DND-41 (cell line): ENCODE measurements around the gene PTPRN2.

ENCODE experiments used
- ATAC-seq: fragments of 200-7000 bp; cut with Tn5 transposase; 3 replicates; pipeline ENCODE4 v1.9.1; 2021; ENCODE audit warnings: low read depth; ENCODE audit not compliant: insufficient read depth
- DNase-seq: peaks from one replicate; pipeline ENCODE4 v3.0.0-alpha.2; 2020
- H2AFZ ChIP-seq: 2 replicates; pipeline ENCODE4 v1.6.0; 2012; ENCODE audit warnings: low read depth, low read length
- H3K27ac ChIP-seq: 2 replicates; pipeline ENCODE4 v1.5.1; 2012; ENCODE audit warnings: low read length, inconsistent platforms
- H3K27me3 ChIP-seq: fragments of 200-600 bp; sonication (generic); 2 replicates; pipeline ENCODE4 v1.6.0; 2012; ENCODE audit warnings: low read length, mild to moderate bottlenecking, inconsistent platforms; ENCODE audit not compliant: insufficient read depth, poor library complexity
- H3K36me3 ChIP-seq: 2 replicates; pipeline ENCODE4 v1.5.1; 2012; ENCODE audit warnings: low read length, inconsistent platforms; ENCODE audit not compliant: insufficient read depth
- H3K4me1 ChIP-seq: 2 replicates; pipeline ENCODE4 v1.5.1; 2012; ENCODE audit warnings: mild to moderate bottlenecking, low read length; ENCODE audit not compliant: insufficient read depth
- H3K4me2 ChIP-seq: 2 replicates; pipeline ENCODE4 v1.6.0; 2012; ENCODE audit warnings: mild to moderate bottlenecking, moderate library complexity, low read length, inconsistent platforms; ENCODE audit not compliant: insufficient read depth
- H3K4me3 ChIP-seq, 2 experiments: fragments of 200-600 bp in 1 of 2; shearing (Covaris generic) in 1 of 2; 2 replicates each; pipeline ENCODE4 v1.5.1; 2012 to 2016; ENCODE audit warnings: inconsistent platforms in 2 of 2, low read length in 2 of 2, mild to moderate bottlenecking in 2 of 2, low read depth in 1 of 2, moderate library complexity in 1 of 2
- H3K79me2 ChIP-seq: 2 replicates; pipeline ENCODE4 v1.6.0; 2012; ENCODE audit warnings: low read length, inconsistent platforms; ENCODE audit not compliant: insufficient read depth
- H3K9ac ChIP-seq: 2 replicates; pipeline ENCODE4 v1.6.0; 2012; ENCODE audit warnings: low read depth, mild to moderate bottlenecking, inconsistent platforms, low read length, moderate library complexity
- H3K9me3 ChIP-seq: 2 replicates; pipeline ENCODE4 v1.5.1; 2012; ENCODE audit warnings: low read length, moderate library complexity, mild to moderate bottlenecking, inconsistent platforms; ENCODE audit not compliant: insufficient read depth, severe bottlenecking
- H4K20me1 ChIP-seq: 2 replicates; pipeline ENCODE4 v1.6.0; 2012; ENCODE audit warnings: low read length; ENCODE audit not compliant: insufficient read depth
- EZH2 ChIP-seq: IDR thresholded peaks from 3 replicates; pipeline ENCODE4 v1.6.1; 2012; ENCODE audit warnings: borderline replicate concordance, low read depth, mild to moderate bottlenecking, moderate library complexity, low read length, inconsistent platforms; ENCODE audit not compliant: severe bottlenecking
- TF ChIP-seq, protein P1 (sequence below): IDR thresholded peaks from 2 replicates; pipeline ENCODE4 v1.5.1; 2012; ENCODE audit warnings: borderline replicate concordance, low read length, moderate library complexity, mild to moderate bottlenecking; ENCODE audit not compliant: poor library complexity, severe bottlenecking; ENCODE audit errors: extremely low read depth

PTPRN2 gene

DNA sequence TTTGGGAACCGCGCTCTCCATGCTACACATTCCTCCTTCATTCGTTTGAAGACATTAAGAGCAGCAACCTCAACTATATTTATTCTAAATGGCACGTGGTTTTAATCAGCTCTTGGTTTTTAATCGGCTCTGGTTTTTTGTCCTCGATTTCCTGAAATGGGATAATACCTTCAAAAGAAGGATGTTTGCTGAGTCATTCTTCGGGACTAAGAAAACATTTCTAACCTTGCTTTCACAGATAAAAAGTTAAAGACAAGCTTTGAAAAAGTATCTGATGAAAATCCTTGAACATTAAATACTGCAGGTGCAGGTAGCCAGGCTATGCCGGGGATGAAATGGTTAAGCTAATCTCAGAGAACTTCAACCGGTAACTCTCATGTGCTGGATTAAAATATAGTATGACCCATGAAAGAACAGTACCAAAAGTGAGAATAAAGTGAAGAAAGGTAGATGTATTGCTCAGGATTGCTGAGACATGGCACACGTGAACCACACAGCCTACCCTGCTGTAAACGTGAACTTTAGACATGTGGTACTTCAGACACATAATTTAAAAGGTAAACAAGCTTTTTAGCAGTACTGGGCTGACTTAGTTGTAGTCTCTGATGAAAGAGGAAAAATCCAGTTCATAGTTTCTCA is 89.1 kb downstream of the PTPRN2 start:
- no peak overlapping the region for H3K4me3 ChIP-seq
- H3K4me1 ChIP-seq: peaks cover 8% of the 10 kb centered on the region
- H3K36me3 ChIP-seq: no peaks in the 10 kb centered on the region
- H3K27me3 ChIP-seq: no peaks in the 10 kb centered on the region
- H3K9me3 ChIP-seq: no peaks in the 10 kb centered on the region
- no peak overlapping the region for H2AFZ ChIP-seq
- H3K9ac ChIP-seq: no peak overlapping the region
- no peaks in the 10 kb centered on the region for H4K20me1 ChIP-seq
- DNase-seq (no peak), ATAC-seq (no peak)
- H3K4me2 ChIP-seq: no peak overlapping the region
- no peak overlapping the region for H3K27ac ChIP-seq
- no peaks in the 10 kb centered on the region for H3K79me2 ChIP-seq
- TF ChIP-seq, protein P1, sequence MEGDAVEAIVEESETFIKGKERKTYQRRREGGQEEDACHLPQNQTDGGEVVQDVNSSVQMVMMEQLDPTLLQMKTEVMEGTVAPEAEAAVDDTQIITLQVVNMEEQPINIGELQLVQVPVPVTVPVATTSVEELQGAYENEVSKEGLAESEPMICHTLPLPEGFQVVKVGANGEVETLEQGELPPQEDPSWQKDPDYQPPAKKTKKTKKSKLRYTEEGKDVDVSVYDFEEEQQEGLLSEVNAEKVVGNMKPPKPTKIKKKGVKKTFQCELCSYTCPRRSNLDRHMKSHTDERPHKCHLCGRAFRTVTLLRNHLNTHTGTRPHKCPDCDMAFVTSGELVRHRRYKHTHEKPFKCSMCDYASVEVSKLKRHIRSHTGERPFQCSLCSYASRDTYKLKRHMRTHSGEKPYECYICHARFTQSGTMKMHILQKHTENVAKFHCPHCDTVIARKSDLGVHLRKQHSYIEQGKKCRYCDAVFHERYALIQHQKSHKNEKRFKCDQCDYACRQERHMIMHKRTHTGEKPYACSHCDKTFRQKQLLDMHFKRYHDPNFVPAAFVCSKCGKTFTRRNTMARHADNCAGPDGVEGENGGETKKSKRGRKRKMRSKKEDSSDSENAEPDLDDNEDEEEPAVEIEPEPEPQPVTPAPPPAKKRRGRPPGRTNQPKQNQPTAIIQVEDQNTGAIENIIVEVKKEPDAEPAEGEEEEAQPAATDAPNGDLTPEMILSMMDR: no peak
- TF ChIP-seq EZH2: no peak

DNA sequence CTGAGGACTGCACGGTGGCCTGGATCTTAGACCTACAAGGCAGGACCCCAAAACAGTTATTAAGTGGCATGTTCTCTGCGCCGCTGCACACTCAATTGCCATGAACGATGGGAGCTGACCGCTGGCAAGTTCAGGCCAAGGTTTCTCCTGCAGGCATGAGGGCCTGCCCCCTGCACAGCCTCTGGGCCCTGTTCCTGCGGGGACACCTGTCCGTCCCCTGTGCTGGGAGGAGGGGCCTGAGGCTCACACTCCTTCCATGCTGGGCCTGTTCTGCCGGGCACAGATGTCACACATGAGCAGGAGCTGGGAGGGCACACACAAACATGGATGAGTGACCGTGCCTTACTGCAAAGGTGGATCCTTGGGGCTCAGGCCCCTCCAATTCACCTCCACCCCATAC is 90.0 kb downstream of the PTPRN2 start:
- Histone ChIP-seq H3K4me1 (peaks cover 8% of the 10 kb centered on the region), H4K20me1 (no peaks in the 10 kb centered on the region), H3K9me3 (no peaks in the 10 kb centered on the region), H3K9ac (no peak overlapping the region), H2AFZ (no peak overlapping the region), H3K27ac (no peak overlapping the region), H3K4me3 (no peak overlapping the region), H3K27me3 (no peaks in the 10 kb centered on the region), H3K36me3 (no peaks in the 10 kb centered on the region), H3K4me2 (no peak overlapping the region), H3K79me2 (no peaks in the 10 kb centered on the region)
- DNase-seq: no peak
- TF ChIP-seq EZH2: no peak
- TF ChIP-seq, protein P1: no peak
- no peak for ATAC-seq

DNA sequence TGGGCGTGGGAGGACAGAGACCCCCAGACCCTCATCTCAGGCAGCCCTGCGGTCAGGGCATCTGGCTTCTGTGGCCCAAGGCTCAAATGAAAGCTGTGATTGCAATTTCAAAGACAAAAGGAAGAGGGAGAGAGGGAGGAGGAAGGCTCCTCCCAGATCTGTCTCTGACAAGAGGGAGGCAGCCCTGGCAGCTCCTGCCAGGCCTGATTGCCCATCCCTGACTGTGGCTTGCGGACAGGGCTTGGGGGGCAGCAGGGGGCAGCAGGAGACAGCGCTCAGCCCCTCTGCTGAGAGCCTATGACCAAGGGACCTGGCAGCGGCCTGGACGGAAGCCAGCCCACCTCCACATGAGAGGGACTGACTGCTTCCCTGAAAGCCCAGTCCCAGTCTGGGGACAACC is 91.8 kb downstream of the PTPRN2 start:
- Histone ChIP-seq H2AFZ (no peak overlapping the region), H4K20me1 (no peaks in the 10 kb centered on the region), H3K27ac (no peak overlapping the region), H3K4me3 (no peak overlapping the region), H3K4me1 (peaks cover 8% of the 10 kb centered on the region), H3K9me3 (no peaks in the 10 kb centered on the region), H3K79me2 (no peaks in the 10 kb centered on the region), H3K36me3 (no peaks in the 10 kb centered on the region), H3K27me3 (no peaks in the 10 kb centered on the region), H3K9ac (no peak overlapping the region), H3K4me2 (no peak overlapping the region)
- TF ChIP-seq, protein P1: peak; percentile 41
- TF ChIP-seq EZH2: no peak
- DNase-seq: peak; percentile 12
- peak; percentile 58; the same call in 2 of the 3 replicates for ATAC-seq

DNA sequence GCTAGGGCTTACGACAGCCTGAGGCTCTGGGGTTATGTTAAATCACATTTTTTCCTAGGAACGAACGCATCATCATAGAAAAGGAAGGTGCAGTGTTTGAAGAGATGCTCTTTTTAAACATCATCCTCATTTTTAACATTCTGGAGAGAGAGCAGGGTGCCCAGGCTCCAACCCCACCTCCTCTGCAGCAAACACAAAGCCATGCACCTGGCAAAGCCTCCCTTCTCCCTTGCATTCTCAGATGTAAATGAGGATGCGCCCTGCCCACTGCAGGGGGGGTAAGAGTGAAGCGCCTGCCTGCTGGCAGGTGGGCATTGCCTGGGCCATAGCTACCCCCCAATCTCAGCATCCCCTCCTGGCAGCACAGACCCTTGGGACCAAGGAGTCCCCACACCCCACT is 92.4 kb downstream of the PTPRN2 start:
- Histone ChIP-seq H3K9ac (no peak overlapping the region), H2AFZ (no peak overlapping the region), H3K36me3 (no peaks in the 10 kb centered on the region), H3K4me1 (0 out of 2 replicates have a peak, but pooled peaks cover 2% of the 10 kb centered on the region), H3K27ac (no peak overlapping the region), H4K20me1 (no peaks in the 10 kb centered on the region), H3K4me2 (no peak overlapping the region), H3K4me3 (no peak overlapping the region), H3K27me3 (no peaks in the 10 kb centered on the region), H3K9me3 (no peaks in the 10 kb centered on the region), H3K79me2 (no peaks in the 10 kb centered on the region)
- TF ChIP-seq, protein P1: peak; percentile 22
- TF ChIP-seq EZH2: no peak
- ATAC-seq (0 out of 3 replicates have a peak, but pooled peaks have one; percentile 40), DNase-seq (no peak)
